ENCODE results near the gene SYNE1. TPM values are rescaled to one million over a fixed set of nuclear protein-coding genes. Genes with fewer than 3 reads are reported as not detected.
A peak's percentile ranks its signal among the peaks of the same experiment; 100 is the strongest.

Gene SYNE1
- total and polyA plus RNA-seq, 2 experiments from 2014 or later, result 14.6 to 83.9 TPM

GRCh38 chr6:152316024-152316423 is 321.1 kb downstream of the SYNE1 start:
- no peak overlapping the region for H3K4me3 ChIP-seq
- TF ChIP-seq, protein P1, sequence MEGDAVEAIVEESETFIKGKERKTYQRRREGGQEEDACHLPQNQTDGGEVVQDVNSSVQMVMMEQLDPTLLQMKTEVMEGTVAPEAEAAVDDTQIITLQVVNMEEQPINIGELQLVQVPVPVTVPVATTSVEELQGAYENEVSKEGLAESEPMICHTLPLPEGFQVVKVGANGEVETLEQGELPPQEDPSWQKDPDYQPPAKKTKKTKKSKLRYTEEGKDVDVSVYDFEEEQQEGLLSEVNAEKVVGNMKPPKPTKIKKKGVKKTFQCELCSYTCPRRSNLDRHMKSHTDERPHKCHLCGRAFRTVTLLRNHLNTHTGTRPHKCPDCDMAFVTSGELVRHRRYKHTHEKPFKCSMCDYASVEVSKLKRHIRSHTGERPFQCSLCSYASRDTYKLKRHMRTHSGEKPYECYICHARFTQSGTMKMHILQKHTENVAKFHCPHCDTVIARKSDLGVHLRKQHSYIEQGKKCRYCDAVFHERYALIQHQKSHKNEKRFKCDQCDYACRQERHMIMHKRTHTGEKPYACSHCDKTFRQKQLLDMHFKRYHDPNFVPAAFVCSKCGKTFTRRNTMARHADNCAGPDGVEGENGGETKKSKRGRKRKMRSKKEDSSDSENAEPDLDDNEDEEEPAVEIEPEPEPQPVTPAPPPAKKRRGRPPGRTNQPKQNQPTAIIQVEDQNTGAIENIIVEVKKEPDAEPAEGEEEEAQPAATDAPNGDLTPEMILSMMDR (IDR thresholded peaks at IDR 0.05; ENCODE audit: low read depth, low read length), result no peak
- DNase-seq (ENCODE audit: low read depth in 1 of 2, low spot score in 1 of 2), result peak in 1 of 2 donors; percentile 74
- no peaks in the 10 kb centered on the region for H3K9me3 ChIP-seq (ENCODE audit: low read depth)
- no peak overlapping the region for H3K27ac ChIP-seq
- H3K4me1 ChIP-seq (ENCODE audit: low read depth), result peaks cover 8% of the 10 kb centered on the region
- peaks cover 50% of the 10 kb centered on the region for H3K36me3 ChIP-seq
- H3K27me3 ChIP-seq, result peaks cover 51% of the 10 kb centered on the region

DNA sequence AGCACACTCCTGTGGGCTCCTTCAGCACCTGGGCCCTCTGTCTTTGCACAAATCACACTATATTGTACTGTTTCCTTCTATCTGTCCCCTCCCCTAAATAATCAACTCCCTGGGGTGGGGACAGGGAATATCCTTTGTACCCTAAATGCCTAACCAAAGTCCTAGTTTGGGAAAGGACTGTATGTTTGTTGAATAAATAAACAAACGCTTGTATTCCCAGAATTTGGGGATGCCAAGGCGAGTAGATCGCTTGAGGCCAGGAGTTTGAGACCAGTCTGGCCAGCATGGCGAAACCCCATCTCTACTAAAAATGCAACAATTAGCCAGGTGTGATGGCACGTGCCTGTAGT is 322.7 kb downstream of the SYNE1 start:
- H3K27me3 ChIP-seq, result peaks cover 45% of the 10 kb centered on the region
- no peak for DNase-seq (ENCODE audit: low read depth in 1 of 2, low spot score in 1 of 2)
- peaks cover 50% of the 10 kb centered on the region for H3K36me3 ChIP-seq
- no peak overlapping the region for H3K4me3 ChIP-seq
- TF ChIP-seq, protein P1 (IDR thresholded peaks at IDR 0.05; ENCODE audit: low read depth, low read length), result no peak
- no peaks in the 10 kb centered on the region for H3K9me3 ChIP-seq (ENCODE audit: low read depth)
- H3K27ac ChIP-seq, result no peak overlapping the region
- peaks cover 8% of the 10 kb centered on the region for H3K4me1 ChIP-seq (ENCODE audit: low read depth)

DNA sequence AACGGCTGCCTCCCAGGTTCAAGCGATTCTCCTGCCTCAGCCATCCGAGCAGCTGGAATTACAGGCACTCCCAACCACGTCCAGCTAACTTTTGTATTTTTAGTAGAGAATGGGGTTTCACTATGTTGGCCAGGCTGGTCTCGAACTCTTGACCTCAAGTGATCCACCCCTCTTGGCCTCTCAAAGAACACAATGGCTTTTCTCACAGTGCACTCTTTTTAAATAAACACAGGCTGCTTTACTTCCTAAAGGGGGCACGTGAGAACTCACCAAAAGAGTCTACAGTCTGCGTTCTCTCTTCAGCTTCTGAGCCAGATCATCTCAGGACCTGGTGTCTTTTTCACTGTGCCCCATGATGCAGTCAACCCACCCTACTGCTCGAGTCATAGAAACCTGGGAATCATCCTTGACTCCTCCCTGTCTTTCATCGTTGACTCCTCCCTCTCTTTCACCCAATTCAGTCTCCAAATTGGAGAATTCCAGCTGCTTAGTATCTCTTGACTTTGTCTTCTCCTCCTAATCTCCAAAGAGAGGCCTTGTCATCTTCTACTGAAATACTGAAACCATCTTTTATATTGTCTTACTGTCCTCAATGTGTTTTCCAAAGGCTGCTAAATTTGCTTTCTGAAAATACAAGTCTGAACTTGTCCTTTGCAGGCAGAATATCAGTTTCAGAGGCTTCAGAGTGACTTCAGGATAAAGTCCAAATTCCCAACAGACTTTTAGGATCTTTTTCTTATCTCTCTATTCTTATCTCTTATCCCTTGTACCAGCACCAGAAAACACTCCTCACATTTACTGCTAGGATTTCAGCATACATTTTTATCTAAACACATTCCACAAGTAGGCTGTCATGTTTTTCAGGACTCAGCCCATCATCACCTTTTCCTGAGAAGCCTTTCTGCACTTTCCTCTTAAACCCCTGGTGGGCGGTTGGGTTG is 323.4 kb downstream of the SYNE1 start:
- H3K4me1 ChIP-seq (ENCODE audit: low read depth), result peaks cover 8% of the 10 kb centered on the region
- H3K9me3 ChIP-seq (ENCODE audit: low read depth), result no peaks in the 10 kb centered on the region
- TF ChIP-seq, protein P1 (IDR thresholded peaks at IDR 0.05; ENCODE audit: low read depth, low read length), result peak; percentile 16
- H3K27me3 ChIP-seq, result peaks cover 44% of the 10 kb centered on the region
- H3K4me3 ChIP-seq, result no peak overlapping the region
- H3K36me3 ChIP-seq, result peaks cover 49% of the 10 kb centered on the region
- peak overlapping the region; percentile 49 for H3K27ac ChIP-seq
- DNase-seq (ENCODE audit: low read depth in 1 of 2, low spot score in 1 of 2), result peak; percentile 78

DNA sequence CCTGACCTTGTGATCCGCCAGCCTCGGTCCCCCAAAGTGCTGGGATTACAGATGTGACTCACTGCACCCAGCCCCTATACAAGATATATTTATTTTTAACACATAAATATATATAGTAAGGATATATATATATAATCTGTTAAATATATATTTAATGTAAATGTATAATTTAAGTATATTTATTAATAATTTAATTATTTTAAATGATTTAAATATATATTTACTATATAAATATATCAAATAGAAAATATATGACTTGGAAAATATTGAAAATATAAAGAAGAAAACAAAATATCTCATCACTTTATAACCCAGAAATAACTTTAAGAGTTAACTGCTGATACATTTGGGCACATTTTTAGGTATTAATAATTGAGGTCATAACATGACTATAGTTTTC is 324.7 kb downstream of the SYNE1 start:
- H3K4me1 ChIP-seq (ENCODE audit: low read depth), result peaks cover 8% of the 10 kb centered on the region
- H3K4me3 ChIP-seq, result no peak overlapping the region
- no peak overlapping the region for H3K27ac ChIP-seq
- H3K9me3 ChIP-seq (ENCODE audit: low read depth), result no peaks in the 10 kb centered on the region
- no peak for DNase-seq (ENCODE audit: low read depth in 1 of 2, low spot score in 1 of 2)
- TF ChIP-seq, protein P1 (IDR thresholded peaks at IDR 0.05; ENCODE audit: low read depth, low read length), result no peak
- H3K27me3 ChIP-seq, result peaks cover 33% of the 10 kb centered on the region
- H3K36me3 ChIP-seq, result peaks cover 50% of the 10 kb centered on the region

- no peaks in the 10 kb centered on the region for H3K9me3 ChIP-seq (ENCODE audit: low read depth)
- H3K36me3 ChIP-seq, result peaks cover 37% of the 10 kb centered on the region
- H3K27ac ChIP-seq, result no peak overlapping the region
- H3K4me3 ChIP-seq, result no peak overlapping the region
- peaks cover 8% of the 10 kb centered on the region for H3K4me1 ChIP-seq (ENCODE audit: low read depth)
- DNase-seq (ENCODE audit: low read depth in 1 of 2, low spot score in 1 of 2), result no peak
- TF ChIP-seq, protein P1 (IDR thresholded peaks at IDR 0.05; ENCODE audit: low read depth, low read length), result no peak
- peaks cover 26% of the 10 kb centered on the region for H3K27me3 ChIP-seq
Measured at GRCh38 chr6:152310371-152310954, 326.7 kb downstream of the SYNE1 start.

Data from cardiac muscle cell (in vitro differentiated cells and primary cell).